Omental fat pad (tissue), 4 donors: ENCODE data around the gene MTRR. TPM values are rescaled to one million over a fixed set of nuclear protein-coding genes. Genes with fewer than 3 reads are reported as not detected.

Experiments
- ATAC-seq: fragments of 150-250 bp; one replicate; pipeline ENCODE4 v1.9.1; 2016; ENCODE audit warnings: mild to moderate bottlenecking, moderate library complexity; ENCODE audit not compliant: low FRiP score
- DNase-seq: peaks from one replicate; pipeline ENCODE4 v3.0.0-alpha.2; 2019; ENCODE audit warnings: low spot score
- CTCF ChIP-seq, 3 donors: fragments of 450-650 bp; IDR thresholded peaks; one replicate each; pipeline ENCODE4 v1.5.1; 2016 to 2017; ENCODE audit warnings: antibody characterized with exemption in 3 of 3, mild to moderate bottlenecking in 3 of 3, moderate library complexity in 2 of 3
- total RNA-seq, 4 donors: library from RNA; depleted of rRNA; stranded (reverse); fragments of >200 nt; gene quantifications; one replicate each; pipeline ENCODE4 v1.1.0, GENCODE V29; 2016

MTRR gene
- 10 to 100 TPM; 35.6 to 83.3 (median 43.0) TPM for total RNA-seq

DNA sequence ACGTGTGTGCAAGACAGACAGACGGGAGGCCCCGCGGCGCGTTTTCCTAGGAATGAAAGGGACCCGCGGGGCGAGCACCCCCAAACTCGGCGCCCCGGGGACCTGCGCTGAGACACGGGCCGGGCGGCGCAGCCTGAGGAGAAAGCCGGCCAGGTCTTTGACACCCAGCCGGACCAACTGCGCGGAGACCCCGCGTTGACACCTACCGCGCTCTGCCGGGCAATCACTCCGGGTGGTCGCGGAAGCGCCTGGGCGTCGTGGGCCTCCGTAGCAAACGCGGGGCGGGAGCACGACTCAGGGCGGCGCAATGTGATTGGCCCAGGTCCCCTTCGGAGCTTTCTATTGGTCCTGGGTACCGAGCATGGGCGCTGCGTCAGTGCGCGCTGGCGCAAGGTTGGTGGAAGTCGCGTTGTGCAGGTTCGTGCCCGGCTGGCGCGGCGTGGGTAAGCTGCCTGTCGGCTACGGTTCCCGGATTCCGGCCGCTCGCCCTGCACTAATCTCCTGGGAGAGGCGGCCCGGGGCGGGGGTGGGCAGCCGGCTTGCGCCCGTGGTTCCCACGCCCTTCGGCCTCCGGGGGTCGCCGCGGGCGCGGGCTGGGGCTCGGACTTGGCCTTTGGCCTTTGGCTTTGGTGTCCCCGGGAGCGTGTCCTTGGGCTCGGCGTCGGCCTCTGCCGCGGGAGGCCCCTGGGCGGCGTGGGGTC is at the start of gene MTRR, which contains the start of gene FASTKD3:
TSS of gene MTRR (plus strand) at position 376 of the 701 bp plus-strand sequence. CDS start 1,647 bp downstream, outside the sequence.
TSS of gene FASTKD3 (minus strand) at position 259 of the 701 bp plus-strand sequence. CDS start 948 bp downstream, outside the sequence.
- peak; percentile 85 for DNase-seq
- peak; percentile 100 for ATAC-seq
- no peak for TF ChIP-seq CTCF (IDR thresholded peaks at IDR 0.05)

DNA sequence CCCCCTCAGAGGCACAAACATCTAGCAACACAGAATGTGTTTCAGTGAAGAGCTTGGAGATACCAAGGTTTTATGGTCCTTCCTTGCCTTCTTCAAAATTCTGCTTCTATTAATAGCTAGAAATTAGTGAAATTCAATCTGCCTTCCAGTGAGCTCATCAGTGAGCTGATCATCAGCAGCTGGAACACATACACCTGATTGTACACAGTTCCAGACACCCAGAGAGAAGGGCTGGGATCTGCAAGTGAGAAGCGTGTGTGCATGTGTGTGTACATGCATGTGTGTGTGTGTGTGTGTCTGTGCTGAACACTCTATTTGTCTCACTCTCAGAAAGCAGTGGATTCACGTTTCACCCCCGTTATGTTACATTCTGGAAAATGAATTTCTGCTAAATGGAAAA is 46.5 kb upstream of the MTRR start:
- TF ChIP-seq CTCF (IDR thresholded peaks at IDR 0.05), result no peak
- ATAC-seq (no peak), DNase-seq (no peak)

DNA sequence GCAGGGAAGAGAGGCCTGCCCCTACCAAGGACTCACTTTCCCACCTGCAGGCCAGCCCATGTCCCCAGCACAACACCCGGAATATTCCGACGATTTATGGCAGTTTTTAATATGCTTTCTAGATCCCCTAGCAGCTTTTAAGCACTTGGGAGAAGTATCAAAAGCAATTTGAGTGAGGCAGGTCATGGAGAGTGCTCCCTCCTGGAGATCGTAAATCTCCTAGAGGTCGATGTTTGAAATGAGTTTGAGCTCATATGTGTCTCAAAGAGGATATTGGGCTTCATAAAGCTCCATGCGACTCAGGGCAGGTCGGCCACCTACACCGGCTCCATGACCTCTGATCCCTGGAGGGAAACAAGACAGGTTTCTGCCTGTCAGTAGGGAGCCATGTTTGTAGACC is 45.4 kb upstream of the MTRR start:
- DNase-seq, result no peak
- TF ChIP-seq CTCF (IDR thresholded peaks at IDR 0.05), result no peak
- no peak for ATAC-seq

- no peak for ATAC-seq
- no peak for TF ChIP-seq CTCF (IDR thresholded peaks at IDR 0.05)
- DNase-seq, result no peak
These were observed 44.0 kb upstream of the MTRR start for GRCh38 chr5:7824995-7825394.

GRCh38 chr5:7825630-7826029 is 43.3 kb upstream of the MTRR start:
- ATAC-seq, result no peak
- DNase-seq, result no peak

GRCh38 chr5:7827610-7828009 is 41.3 kb upstream of the MTRR start:
- ATAC-seq, result no peak
- no peak for TF ChIP-seq CTCF (IDR thresholded peaks at IDR 0.05)
- DNase-seq, result no peak

More at GRCh38 chr5:7825630-7826029, 43.3 kb upstream of the MTRR start:
- no peak for TF ChIP-seq CTCF (IDR thresholded peaks at IDR 0.05)

DNA sequence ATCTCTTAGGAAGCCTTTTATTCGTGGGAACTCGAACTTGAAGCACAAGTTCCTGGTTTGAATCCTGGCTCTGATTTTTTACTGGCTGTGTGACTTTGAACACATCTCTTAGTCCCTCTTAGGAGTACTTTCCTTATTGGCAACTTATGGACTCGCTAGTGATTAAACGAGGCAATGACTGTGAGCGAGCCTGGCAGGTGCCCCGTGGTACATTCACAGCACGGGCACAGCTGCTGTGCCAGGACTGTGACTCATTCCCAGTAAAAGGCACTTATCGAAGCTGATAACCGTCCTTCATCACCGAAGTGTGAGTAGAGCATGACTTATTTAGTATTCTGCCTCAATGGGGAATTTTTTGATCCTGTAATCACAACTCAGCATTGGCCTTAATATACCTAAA is 40.7 kb upstream of the MTRR start:
- ATAC-seq, result no peak
- DNase-seq, result no peak
- TF ChIP-seq CTCF (IDR thresholded peaks at IDR 0.05), result no peak
